ENCODE measurements around the gene USHBP1.

- peak; percentile 45 for TF ChIP-seq EZH2 (IDR thresholded peaks at IDR 0.05)
- TF ChIP-seq, protein P1, sequence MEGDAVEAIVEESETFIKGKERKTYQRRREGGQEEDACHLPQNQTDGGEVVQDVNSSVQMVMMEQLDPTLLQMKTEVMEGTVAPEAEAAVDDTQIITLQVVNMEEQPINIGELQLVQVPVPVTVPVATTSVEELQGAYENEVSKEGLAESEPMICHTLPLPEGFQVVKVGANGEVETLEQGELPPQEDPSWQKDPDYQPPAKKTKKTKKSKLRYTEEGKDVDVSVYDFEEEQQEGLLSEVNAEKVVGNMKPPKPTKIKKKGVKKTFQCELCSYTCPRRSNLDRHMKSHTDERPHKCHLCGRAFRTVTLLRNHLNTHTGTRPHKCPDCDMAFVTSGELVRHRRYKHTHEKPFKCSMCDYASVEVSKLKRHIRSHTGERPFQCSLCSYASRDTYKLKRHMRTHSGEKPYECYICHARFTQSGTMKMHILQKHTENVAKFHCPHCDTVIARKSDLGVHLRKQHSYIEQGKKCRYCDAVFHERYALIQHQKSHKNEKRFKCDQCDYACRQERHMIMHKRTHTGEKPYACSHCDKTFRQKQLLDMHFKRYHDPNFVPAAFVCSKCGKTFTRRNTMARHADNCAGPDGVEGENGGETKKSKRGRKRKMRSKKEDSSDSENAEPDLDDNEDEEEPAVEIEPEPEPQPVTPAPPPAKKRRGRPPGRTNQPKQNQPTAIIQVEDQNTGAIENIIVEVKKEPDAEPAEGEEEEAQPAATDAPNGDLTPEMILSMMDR (IDR thresholded peaks at IDR 0.05): no peak
- no peak for TF ChIP-seq EZH2phosphoT487 (IDR thresholded peaks at IDR 0.05)
These were observed 17.1 kb upstream of the USHBP1 start, which contains the start of gene ANKLE1 for GRCh38 chr19:17281391-17282304.
